Measurements from ENCODE around the gene UTP4. TPM values are rescaled to one million over a fixed set of nuclear protein-coding genes. Genes with fewer than 3 reads are reported as not detected.

UTP4 gene
- total RNA-seq, 1 donor from 2014 or later = 57.9 TPM

GRCh38 chr16:69169607-69170352 lies 37.3 kb downstream of the UTP4 start:
- intact Hi-C loops (cut with micrococcal nuclease) = no loop called here

GRCh38 chr16:69171325-69172084 lies 39.1 kb downstream of the UTP4 start:
- intact Hi-C loops (cut with micrococcal nuclease) = no loop called here

GRCh38 chr16:69176033-69176800 lies 43.8 kb downstream of the UTP4 start:
- intact Hi-C loops (cut with micrococcal nuclease) = no loop called here

GRCh38 chr16:69179328-69180010 lies 47.0 kb downstream of the UTP4 start:
- intact Hi-C loops (cut with micrococcal nuclease) = loop anchor here (10.0 kb wide), 1 partner anchor 385 kb away; the partner anchor contains the start of gene NFAT5

GRCh38 chr16:69180011-69180338 lies 47.5 kb downstream of the UTP4 start:
- intact Hi-C loops (cut with micrococcal nuclease) = loop anchor here (10.0 kb wide), 1 partner anchor 385 kb away; the partner anchor contains the start of gene NFAT5

- intact Hi-C loops (cut with micrococcal nuclease) = loop anchor here (10.0 kb wide), 1 partner anchor 382 kb away; the partner anchor contains the start of gene NFAT5
Measured at GRCh38 chr16:69182730-69183416, 50.4 kb downstream of the UTP4 start.

- intact Hi-C loops (cut with micrococcal nuclease) = loop anchor here (1.0 to 10.0 kb wide), 5 partner anchors 20 to 378 kb away; partner anchors contain the start of genes CHTF8, COG8, NFAT5 and NIP7
Measured at GRCh38 chr16:69186642-69187445, 54.4 kb downstream of the UTP4 start, which contains the start of gene SNTB2. Gene SNTB2 (plus strand): TSS chr16:69187164. CDS start chr16:69187167, 3 bp downstream.

- intact Hi-C loops (cut with micrococcal nuclease) = loop anchor here (1.0 to 10.0 kb wide), 5 partner anchors 21 to 377 kb away; partner anchors contain the start of genes CHTF8, COG8, NFAT5 and NIP7
Measured at GRCh38 chr16:69187446-69188235, 55.2 kb downstream of the UTP4 start.

- intact Hi-C loops (cut with micrococcal nuclease) = loop anchor here (10.0 kb wide), 1 partner anchor 377 kb away; the partner anchor contains the start of gene NFAT5
Measured at GRCh38 chr16:69188236-69188549, 55.7 kb downstream of the UTP4 start.

- intact Hi-C loops (cut with micrococcal nuclease) = loop anchor here (10.0 kb wide), 1 partner anchor 376 kb away; the partner anchor contains the start of gene NFAT5
Measured at GRCh38 chr16:69188716-69189115, 56.3 kb downstream of the UTP4 start.

- intact Hi-C loops (cut with micrococcal nuclease) = no loop called here
Measured at GRCh38 chr16:69190046-69190588, 57.7 kb downstream of the UTP4 start.

GRCh38 chr16:69190598-69190997 lies 58.1 kb downstream of the UTP4 start:
- intact Hi-C loops (cut with micrococcal nuclease) = no loop called here

GRCh38 chr16:69191136-69191535 lies 58.7 kb downstream of the UTP4 start:
- intact Hi-C loops (cut with micrococcal nuclease) = no loop called here

GRCh38 chr16:69193855-69194254 lies 61.4 kb downstream of the UTP4 start:
- intact Hi-C loops (cut with micrococcal nuclease) = no loop called here

- intact Hi-C loops (cut with micrococcal nuclease) = no loop called here
Measured at GRCh38 chr16:69194488-69194887, 62.0 kb downstream of the UTP4 start.

GRCh38 chr16:69195369-69196029 lies 63.0 kb downstream of the UTP4 start:
- intact Hi-C loops (cut with micrococcal nuclease) = no loop called here

- intact Hi-C loops (cut with micrococcal nuclease) = no loop called here
Measured at GRCh38 chr16:69197573-69197972, 65.1 kb downstream of the UTP4 start.

- intact Hi-C loops (cut with micrococcal nuclease) = no loop called here
Measured at GRCh38 chr16:69199382-69199781, 66.9 kb downstream of the UTP4 start.
